RWPE1 (cell line): ENCODE results near the gene RPAP3.
A peak's percentile ranks its signal among the peaks of the same experiment; 100 is the strongest.

Experiments
- CTCF ChIA-PET: fragments of 350-600 bp; sonication (Branson Sonifier 250); formaldehyde crosslinking; extraction: SDS; loops from one replicate; lab custom pipeline; 2021; lab: Yijun Ruan, JAX
- POLR2A ChIA-PET: fragments of 400-600 bp; formaldehyde crosslinking; extraction: SDS; loops from one replicate; lab custom pipeline; 2020; ENCODE audit warnings: antibody characterized with exemption; ENCODE audit not compliant: low non-redundant PET; lab: Yijun Ruan, JAX
- DNase-seq: peaks from one replicate; pipeline ENCODE4 v3.0.0; 2012; ENCODE audit warnings: low spot score
- H3K27ac ChIP-seq: fragments of 450-650 bp; 2 replicates; pipeline ENCODE4 v1.5.1; 2017
- CTCF ChIP-seq: fragments of 450-650 bp; conservative IDR thresholded peaks from 2 replicates; pipeline ENCODE4 v1.5.1; 2017; ENCODE audit warnings: low read depth, mild to moderate bottlenecking

Gene RPAP3

GRCh38 chr12:47717443-47718193 is 11.8 kb upstream of the RPAP3 start:
- POLR2A ChIA-PET, result no interaction called here
- CTCF ChIA-PET, result no interaction called here
- no peak overlapping the region for H3K27ac ChIP-seq
- peak; percentile 36 for DNase-seq
- no peak for TF ChIP-seq CTCF

- DNase-seq, result no peak
- no peak overlapping the region for H3K27ac ChIP-seq
- ChIA-PET POLR2A (no interaction called here), CTCF (no interaction called here)
- TF ChIP-seq CTCF, result no peak
Observed at GRCh38 chr12:47717046-47717442, 11.2 kb upstream of the RPAP3 start.

- DNase-seq, result no peak
- peak overlapping the region; percentile 8; the same call in 1 of the 2 replicates for H3K27ac ChIP-seq
- TF ChIP-seq CTCF, result no peak
- CTCF ChIA-PET, result interaction anchor here (0.5 to 2.8 kb wide), 15 partner anchors 10 to 1640 kb away, joined by 3 to 19 read pairs (median 4); partner anchors contain the start of gene RPAP3
- POLR2A ChIA-PET, result no interaction called here
Observed at GRCh38 chr12:47715877-47716548, 10.2 kb upstream of the RPAP3 start.

- peak overlapping the region; percentile 8; the same call in 1 of the 2 replicates for H3K27ac ChIP-seq
- ChIA-PET POLR2A (no interaction called here), CTCF (interaction anchor here (0.5 to 2.8 kb wide), 16 partner anchors 9 to 123 kb away, joined by 3 to 19 read pairs (median 4); partner anchors contain the start of gene RPAP3)
- DNase-seq, result peak; percentile 55
- TF ChIP-seq CTCF, result peak; percentile 80
Observed at GRCh38 chr12:47715393-47715876, 9.6 kb upstream of the RPAP3 start.

GRCh38 chr12:47714826-47715386 is 9.1 kb upstream of the RPAP3 start:
- H3K27ac ChIP-seq, result no peak overlapping the region
- no peak for TF ChIP-seq CTCF
- DNase-seq, result no peak
- POLR2A ChIA-PET, result no interaction called here
- CTCF ChIA-PET, result interaction anchor here (0.6 to 2.8 kb wide), 9 partner anchors 9 to 850 kb away, joined by 3 to 19 read pairs (median 4); partner anchors contain the start of gene RPAP3

GRCh38 chr12:47712171-47712570 is 6.3 kb upstream of the RPAP3 start:
- POLR2A ChIA-PET, result no interaction called here
- TF ChIP-seq CTCF, result no peak
- CTCF ChIA-PET, result no interaction called here
- no peak overlapping the region for H3K27ac ChIP-seq
- no peak for DNase-seq
